Psoas muscle (tissue), 8 donors: ENCODE results near the gene TPSAB1. TPM values are rescaled to one million over a fixed set of nuclear protein-coding genes. Genes with fewer than 3 reads are reported as not detected.

Experiments used
- ATAC-seq, 4 donors: fragments of 200-7000 bp; cut with Tn5 transposase; one replicate each; pipeline ENCODE4 v1.9.1; 2020; ENCODE audit warnings: moderate library complexity in 3 of 4, mild to moderate bottlenecking in 2 of 4
- DNase-seq, 2 donors: peaks; one replicate each; pipeline ENCODE4 v3.0.0-alpha.2; 2020
- H3K27ac ChIP-seq: fragments of 200-600 bp; one replicate; pipeline ENCODE4 v1.8.0; 2022
- H3K27me3 ChIP-seq, 3 donors: fragments of 200-600 bp in 1 of 3; one replicate each; pipeline versions ENCODE4 v1.6.1 to v1.8.0; 2013 to 2022; ENCODE audit warnings: low read length in 2 of 3, mild to moderate bottlenecking in 2 of 3, moderate library complexity in 1 of 3; ENCODE audit not compliant: insufficient read depth in 3 of 3
- H3K36me3 ChIP-seq, 2 donors: fragments of 200-600 bp in 1 of 2; one replicate each; pipeline versions ENCODE4 v1.6.1 to v1.8.0; 2013 to 2022; ENCODE audit warnings: low read depth in 1 of 2, mild to moderate bottlenecking in 1 of 2, moderate library complexity in 1 of 2; ENCODE audit not compliant: insufficient read depth in 1 of 2
- H3K4me1 ChIP-seq: fragments of 200-600 bp; one replicate; pipeline ENCODE4 v1.8.0; 2022
- H3K4me3 ChIP-seq: fragments of 200-600 bp; one replicate; pipeline ENCODE4 v1.8.0; 2022; ENCODE audit warnings: mild to moderate bottlenecking
- H3K9me3 ChIP-seq: fragments of 200-600 bp; one replicate; pipeline ENCODE4 v1.8.0; 2022
- WGBS, 3 donors: extraction: QIAGEN DNeasy Blood & Tissue Kit; methylation state at CpG; one replicate each; pipeline versions ENCODE4 v1.1.6 to v1.1.7; 2013; 5-methylcytosine and 5-hydroxymethylcytosine counted together
- intact Hi-C, 2 donors: fragments of 100-400 bp; cut with DNase I; formaldehyde crosslinking; loops; one replicate each; pipeline versions ENCODE4 v1.11.0 to v1.14.2; 2022
- polyA plus RNA-seq, 3 donors: library from polyadenylated mRNA; stranded (reverse); fragments of 200-250 nt; gene quantifications; one replicate each; pipeline ENCODE4 v1.2.3, GENCODE V29; 2013
- total RNA-seq, 4 donors: library from RNA; stranded (reverse); fragmentation: NEBNext Ultra II Directional in 2 of 4; extraction: Animal tissue kit (Norgen Biotek cat#: 25700) in 2 of 4; gene quantifications; one replicate each; pipeline versions ENCODE4 v1.2.1 to v1.2.4, GENCODE V29; 2021 to 2023
- TF ChIP-seq, protein P1 (sequence below): fragments of 200-600 bp; IDR thresholded peaks from one replicate; pipeline ENCODE4 v1.8.0; 2022; ENCODE audit warnings: antibody characterized with exemption
- donor health status: healthy with polysubstance abuse.
- donor health status: DM: no; HTN: no; CAD: no; lungs with moderate emphysema.
- donor health status: Bipolar disorder and iron deficiency.
- donor health status: healthy.
- donor health status: DM: yes; HTN: yes; CAD: no.
- donor health status: DM: no; HTN: no; CAD: no.
- donor health status: DM: no; HTN: no; CAD: no.
- donor health status: DM: yes; HTN: yes; CAD: no.

The TPSAB1 gene
- total and polyA plus RNA-seq, 7 donors, result 1.3 to 8.9 (median 4.0) TPM

DNA sequence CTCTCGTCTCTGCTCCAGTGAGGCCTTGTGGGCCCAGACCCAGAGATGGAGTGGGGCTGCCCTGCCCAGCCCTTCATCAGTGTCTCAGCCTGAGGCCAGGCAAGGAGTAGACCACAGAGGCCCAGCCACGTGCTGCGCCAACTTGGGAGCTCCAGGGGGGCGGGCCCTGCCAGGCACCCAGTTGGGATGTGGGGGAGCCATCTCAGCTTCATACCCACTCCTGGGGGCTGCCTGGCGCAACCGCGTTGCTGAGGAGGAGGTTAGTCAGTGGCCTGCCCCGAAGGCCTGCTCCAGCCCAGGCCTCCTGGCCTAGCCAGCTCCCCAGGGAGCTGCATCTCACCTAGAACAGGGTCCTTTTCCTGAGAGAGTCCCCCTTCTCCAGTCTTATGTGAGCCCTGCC lies 27.3 kb upstream of the TPSAB1 start:
- H3K27ac ChIP-seq, result no peak overlapping the region
- intact Hi-C loops, result no loop called here

DNA sequence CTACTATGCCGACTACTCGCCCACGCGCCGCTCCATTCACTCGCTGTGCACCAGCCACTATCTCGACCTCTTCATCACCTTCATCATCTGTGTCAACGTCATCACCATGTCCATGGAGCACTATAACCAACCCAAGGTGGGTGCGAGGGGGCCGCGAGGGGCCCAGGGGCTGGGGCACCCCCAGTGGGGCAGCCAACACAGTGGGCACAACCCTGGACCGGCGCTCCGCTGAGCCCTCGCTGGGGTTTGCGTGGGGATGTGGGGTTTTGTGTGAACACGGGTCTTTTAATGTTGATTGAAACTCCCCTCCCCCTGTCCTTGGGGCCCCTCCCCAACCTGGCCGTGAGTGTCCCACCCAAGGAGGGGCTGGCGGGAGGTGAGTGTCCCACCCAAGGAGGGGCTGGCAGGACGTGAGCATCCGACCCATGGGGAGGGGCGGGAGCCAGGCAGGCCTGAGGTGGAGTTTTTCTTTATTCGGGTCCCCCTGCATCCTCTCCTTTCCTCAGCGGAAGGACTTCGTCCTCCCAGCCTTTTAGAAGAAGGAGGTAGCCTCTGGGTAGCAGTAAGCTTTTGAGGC lies 26.6 kb upstream of the TPSAB1 start:
- WGBS, 3 donors, result 80 to 82% (median 82%) methylated on average over 25 of the region's 25 CpGs
- DNase-seq (no peak), ATAC-seq (no peak)
- H3K27ac ChIP-seq, result no peak overlapping the region
- peaks cover 0 to 34% (median 6%) of the 10 kb centered on the region in 3 donors for H3K27me3 ChIP-seq
- H3K9me3 ChIP-seq, result no peaks in the 10 kb centered on the region
- intact Hi-C loops, result no loop called here
- no peak overlapping the region for H3K4me3 ChIP-seq
- no peaks in the 10 kb centered on the region for H3K4me1 ChIP-seq
- TF ChIP-seq, protein P1, sequence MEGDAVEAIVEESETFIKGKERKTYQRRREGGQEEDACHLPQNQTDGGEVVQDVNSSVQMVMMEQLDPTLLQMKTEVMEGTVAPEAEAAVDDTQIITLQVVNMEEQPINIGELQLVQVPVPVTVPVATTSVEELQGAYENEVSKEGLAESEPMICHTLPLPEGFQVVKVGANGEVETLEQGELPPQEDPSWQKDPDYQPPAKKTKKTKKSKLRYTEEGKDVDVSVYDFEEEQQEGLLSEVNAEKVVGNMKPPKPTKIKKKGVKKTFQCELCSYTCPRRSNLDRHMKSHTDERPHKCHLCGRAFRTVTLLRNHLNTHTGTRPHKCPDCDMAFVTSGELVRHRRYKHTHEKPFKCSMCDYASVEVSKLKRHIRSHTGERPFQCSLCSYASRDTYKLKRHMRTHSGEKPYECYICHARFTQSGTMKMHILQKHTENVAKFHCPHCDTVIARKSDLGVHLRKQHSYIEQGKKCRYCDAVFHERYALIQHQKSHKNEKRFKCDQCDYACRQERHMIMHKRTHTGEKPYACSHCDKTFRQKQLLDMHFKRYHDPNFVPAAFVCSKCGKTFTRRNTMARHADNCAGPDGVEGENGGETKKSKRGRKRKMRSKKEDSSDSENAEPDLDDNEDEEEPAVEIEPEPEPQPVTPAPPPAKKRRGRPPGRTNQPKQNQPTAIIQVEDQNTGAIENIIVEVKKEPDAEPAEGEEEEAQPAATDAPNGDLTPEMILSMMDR, result no peak
- H3K36me3 ChIP-seq, result no peaks in the 10 kb centered on the region

More for the DNA sequence above, 27.3 kb upstream of the TPSAB1 start:
- TF ChIP-seq, protein P1, result no peak
- DNase-seq (no peak), ATAC-seq (no peak)
- Histone ChIP-seq H3K36me3 (no peaks in the 10 kb centered on the region), H3K4me1 (no peaks in the 10 kb centered on the region), H3K4me3 (no peak overlapping the region), H3K27me3 (peaks cover 0 to 34% (median 6%) of the 10 kb centered on the region in 3 donors), H3K9me3 (no peaks in the 10 kb centered on the region)
- 67 to 83% (median 82%) methylated on average over 6 to 8 of the region's 8 CpGs for WGBS, 3 donors

- intact Hi-C loops, result no loop called here
- H3K9me3 ChIP-seq, result no peaks in the 10 kb centered on the region
- no peak for DNase-seq
- no peak overlapping the region for H3K4me3 ChIP-seq
- H3K27ac ChIP-seq, result no peak overlapping the region
- peaks cover 0 to 37% (median 9%) of the 10 kb centered on the region in 3 donors for H3K27me3 ChIP-seq
- 72 to 80% (median 74%) methylated on average over 16 of the region's 16 CpGs for WGBS, 3 donors
- TF ChIP-seq, protein P1, result no peak
- no peaks in the 10 kb centered on the region for H3K36me3 ChIP-seq
- no peak for ATAC-seq
- no peaks in the 10 kb centered on the region for H3K4me1 ChIP-seq
These were observed 25.8 kb upstream of the TPSAB1 start for GRCh38 chr16:1214719-1215118.

- Histone ChIP-seq H3K4me3 (no peak overlapping the region), H3K9me3 (no peaks in the 10 kb centered on the region), H3K27me3 (peaks cover 0 to 40% (median 8%) of the 10 kb centered on the region in 3 donors), H3K27ac (no peak overlapping the region), H3K4me1 (no peaks in the 10 kb centered on the region), H3K36me3 (no peaks in the 10 kb centered on the region)
- DNase-seq, result no peak
- ATAC-seq, result no peak
- intact Hi-C loops, result no loop called here
- TF ChIP-seq, protein P1, result no peak
- WGBS, 3 donors, result 71 to 75% (median 71%) methylated on average over 24 to 32 of the region's 32 CpGs
These were observed 24.8 kb upstream of the TPSAB1 start for GRCh38 chr16:1215574-1216295.
